HEK293 (cell line): Measurements from ENCODE around the gene HOXD1.

Experiments
- CTCF ChIA-PET: fragments of 350-600 bp; formaldehyde crosslinking; extraction: SDS; loops from one replicate; lab custom pipeline; 2021; ENCODE audit warnings: antibody characterized with exemption; lab: Yijun Ruan, JAX
- POLR2A ChIA-PET: fragments of 300-600 bp; formaldehyde crosslinking; extraction: SDS; loops from one replicate; lab custom pipeline; 2020; ENCODE audit warnings: antibody characterized with exemption, inconsistent platforms; lab: Yijun Ruan, JAX
- H3K27ac ChIP-seq: fragments of 200-500 bp; sonication (Bioruptor generic); 2 replicates; pipeline ENCODE4 v1.5.1; 2014; ENCODE audit warnings: low read depth, low read length, control low read depth, inconsistent platforms; ENCODE audit errors: extremely low read depth
- H3K36me3 ChIP-seq, 2 experiments: fragments of 200-500 bp in 1 of 2; sonication (Bioruptor generic) in 1 of 2; 1 replicate in 1 of 2; 2 replicates in 1 of 2; pipeline ENCODE4 v1.5.1; 2014 to 2017; ENCODE audit warnings: inconsistent platforms in 2 of 2, low read length in 2 of 2; ENCODE audit not compliant: control insufficient read depth in 2 of 2, insufficient read depth in 1 of 2
- H3K4me1 ChIP-seq: fragments of 200-500 bp; sonication (Bioruptor generic); 2 replicates; pipeline ENCODE4 v1.5.1; 2014; ENCODE audit warnings: mild to moderate bottlenecking, low read length, inconsistent platforms; ENCODE audit not compliant: control insufficient read depth, insufficient read depth
- H3K4me3 ChIP-seq: 2 replicates; pipeline ENCODE4 v1.5.1; 2011; ENCODE audit warnings: low read depth, mild to moderate bottlenecking, control low read depth, low read length, moderate library complexity
- H3K9me3 ChIP-seq: fragments of 200-500 bp; sonication (Bioruptor generic); 2 replicates; pipeline ENCODE4 v1.5.1; 2014; ENCODE audit warnings: low read depth, low read length, inconsistent platforms; ENCODE audit not compliant: control insufficient read depth, insufficient read depth
- KLF9 ChIP-seq: fragments of 450-650 bp; formaldehyde crosslinking; IDR thresholded peaks from 2 replicates; pipeline ENCODE4 v1.5.1; 2016; ENCODE audit warnings: missing biosample characterization, missing genetic modification characterization, low read depth
- MZF1 ChIP-seq: fragments of 450-650 bp; formaldehyde crosslinking; IDR thresholded peaks from 2 replicates; pipeline ENCODE4 v1.5.1; 2017; ENCODE audit warnings: missing biosample characterization, missing genetic modification characterization, borderline replicate concordance
- SCRT2 ChIP-seq: fragments of 450-650 bp; formaldehyde crosslinking; IDR thresholded peaks from 2 replicates; pipeline ENCODE4 v1.5.1; 2016; ENCODE audit warnings: missing biosample characterization, missing genetic modification characterization
- SP3 ChIP-seq: fragments of 450-650 bp; formaldehyde crosslinking; IDR thresholded peaks from 2 replicates; pipeline ENCODE4 v1.5.1; 2016; ENCODE audit warnings: missing biosample characterization, missing genetic modification characterization
- ZBTB10 ChIP-seq: fragments of 450-650 bp; formaldehyde crosslinking; IDR thresholded peaks from 2 replicates; pipeline ENCODE4 v1.5.1; 2016; ENCODE audit warnings: missing biosample characterization, missing genetic modification characterization
- ZBTB48 ChIP-seq: fragments of 450-650 bp; formaldehyde crosslinking; IDR thresholded peaks from 2 replicates; pipeline ENCODE4 v1.5.1; 2016; ENCODE audit warnings: missing biosample characterization, missing genetic modification characterization
- ZIC2 ChIP-seq: fragments of 450-650 bp; formaldehyde crosslinking; IDR thresholded peaks from 2 replicates; pipeline ENCODE4 v1.5.1; 2016; ENCODE audit warnings: missing biosample characterization, missing genetic modification characterization
- ZNF174 ChIP-seq: fragments of 450-650 bp; formaldehyde crosslinking; IDR thresholded peaks from 2 replicates; pipeline ENCODE4 v1.5.0; 2017; ENCODE audit warnings: missing biosample characterization, mild to moderate bottlenecking, missing genetic modification characterization
- ZNF202 ChIP-seq: fragments of 450-650 bp; formaldehyde crosslinking; IDR thresholded peaks from 2 replicates; pipeline ENCODE4 v1.5.1; 2016; ENCODE audit warnings: missing biosample characterization, missing genetic modification characterization, borderline replicate concordance
- ZNF302 ChIP-seq: fragments of 450-650 bp; formaldehyde crosslinking; IDR thresholded peaks from 2 replicates; pipeline ENCODE4 v1.5.1; 2016; ENCODE audit warnings: missing biosample characterization, missing genetic modification characterization, low read depth
- ZNF311 ChIP-seq: fragments of 450-650 bp; formaldehyde crosslinking; IDR thresholded peaks from 2 replicates; pipeline ENCODE4 v1.5.1; 2017; ENCODE audit warnings: missing biosample characterization, missing genetic modification characterization, borderline replicate concordance
- ZNF324 ChIP-seq: fragments of 450-650 bp; formaldehyde crosslinking; IDR thresholded peaks from 2 replicates; pipeline ENCODE4 v1.5.1; 2016; ENCODE audit warnings: missing biosample characterization, missing genetic modification characterization
- ZNF350 ChIP-seq: fragments of 450-650 bp; formaldehyde crosslinking; IDR thresholded peaks from 2 replicates; pipeline ENCODE4 v1.5.0; 2017; ENCODE audit warnings: missing biosample characterization, mild to moderate bottlenecking, missing genetic modification characterization
- ZNF354C ChIP-seq: fragments of 450-650 bp; formaldehyde crosslinking; IDR thresholded peaks from 2 replicates; pipeline ENCODE4 v1.5.1; 2016; ENCODE audit warnings: missing biosample characterization, missing genetic modification characterization, low read depth, borderline replicate concordance
- ZNF37A ChIP-seq: fragments of 450-650 bp; IDR thresholded peaks from 2 replicates; pipeline ENCODE4 v1.5.1; 2018; ENCODE audit warnings: missing biosample characterization, missing genetic modification characterization
- ZNF391 ChIP-seq: fragments of 450-650 bp; formaldehyde crosslinking; IDR thresholded peaks from 2 replicates; pipeline ENCODE4 v1.5.1; 2016; ENCODE audit warnings: low read depth, missing biosample characterization, missing genetic modification characterization, borderline replicate concordance
- ZNF449 ChIP-seq: fragments of 450-650 bp; formaldehyde crosslinking; IDR thresholded peaks from 2 replicates; pipeline ENCODE4 v1.5.1; 2017; ENCODE audit warnings: missing biosample characterization, mild to moderate bottlenecking, missing genetic modification characterization, moderate library complexity
- ZNF510 ChIP-seq: fragments of 450-650 bp; formaldehyde crosslinking; IDR thresholded peaks from 2 replicates; pipeline ENCODE4 v1.5.1; 2018; ENCODE audit warnings: mild to moderate bottlenecking, missing genetic modification characterization, missing biosample characterization; ENCODE audit not compliant: insufficient replicate concordance
- ZNF549 ChIP-seq: fragments of 450-650 bp; IDR thresholded peaks from 2 replicates; pipeline ENCODE4 v1.5.1; 2018; ENCODE audit warnings: missing biosample characterization, missing genetic modification characterization, mild to moderate bottlenecking, inconsistent platforms, moderate library complexity
- ZNF639 ChIP-seq: fragments of 450-650 bp; formaldehyde crosslinking; IDR thresholded peaks from 2 replicates; pipeline ENCODE4 v1.5.1; 2016; ENCODE audit warnings: missing biosample characterization, missing genetic modification characterization
- ZNF704 ChIP-seq: fragments of 450-650 bp; formaldehyde crosslinking; IDR thresholded peaks from 2 replicates; pipeline ENCODE4 v1.5.1; 2016; ENCODE audit warnings: missing biosample characterization, missing genetic modification characterization
- ZNF747 ChIP-seq: fragments of 450-650 bp; formaldehyde crosslinking; IDR thresholded peaks from 2 replicates; pipeline ENCODE4 v1.5.1; 2016; ENCODE audit warnings: missing biosample characterization, missing genetic modification characterization
- ZNF76 ChIP-seq: fragments of 450-650 bp; formaldehyde crosslinking; IDR thresholded peaks from 2 replicates; pipeline ENCODE4; 2016; ENCODE audit warnings: low read depth, missing biosample characterization, missing genetic modification characterization, borderline replicate concordance
- ZNF776 ChIP-seq: fragments of 450-650 bp; formaldehyde crosslinking; IDR thresholded peaks from 2 replicates; pipeline ENCODE4 v1.5.0; 2017; ENCODE audit warnings: missing biosample characterization, missing genetic modification characterization, borderline replicate concordance
- ZNF777 ChIP-seq: fragments of 450-650 bp; formaldehyde crosslinking; IDR thresholded peaks from 2 replicates; pipeline ENCODE4 v1.5.1; 2017; ENCODE audit warnings: missing biosample characterization, missing genetic modification characterization, borderline replicate concordance
- ZNF785 ChIP-seq: fragments of 450-650 bp; formaldehyde crosslinking; IDR thresholded peaks from 2 replicates; pipeline ENCODE4 v1.5.1; 2016; ENCODE audit warnings: missing biosample characterization, missing genetic modification characterization
- TF ChIP-seq, protein P1 (sequence below): sonication (generic); formaldehyde crosslinking; IDR thresholded peaks from 2 replicates; pipeline ENCODE4 v1.8.1; 2022; ENCODE audit warnings: mild to moderate bottlenecking, moderate library complexity, missing genetic modification reagents

HOXD1 gene

DNA sequence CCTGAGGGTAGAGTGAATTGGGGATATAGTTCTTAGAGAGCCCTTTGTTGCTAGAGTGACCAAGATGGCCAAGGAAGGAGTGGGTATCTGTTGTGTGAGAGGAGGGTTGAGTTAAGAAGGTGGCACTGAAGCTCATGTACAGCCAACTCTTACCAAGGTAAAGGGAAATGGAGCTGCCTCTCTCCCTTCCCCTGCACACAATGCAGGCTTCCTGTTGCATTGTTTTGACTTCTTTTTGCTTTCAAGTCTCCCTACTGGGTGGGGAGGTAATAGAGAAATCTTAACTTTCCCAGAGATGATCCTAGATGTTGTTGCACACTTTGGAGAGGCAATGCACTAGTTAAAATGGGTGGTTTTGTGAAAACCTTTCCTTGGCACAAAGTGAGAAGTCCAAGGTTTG, 23.8 kb downstream of the HOXD1 start:
- ChIA-PET CTCF (interaction anchor here (1.6 kb wide), 1 partner anchor 242 kb away, joined by 3 read pairs; no protein-coding TSS in a partner anchor), POLR2A (no interaction called here)
- Histone ChIP-seq H3K4me3 (no peak overlapping the region), H3K9me3 (no peaks in the 10 kb centered on the region), H3K4me1 (peaks cover 4% of the 10 kb centered on the region; the same call in 1 of the 2 replicates), H3K36me3 (no peaks in the 10 kb centered on the region), H3K27ac (no peak overlapping the region)
- no peak for TF ChIP-seq ZNF174 (tag by site-specific recombination)
- TF ChIP-seq ZNF202 = no peak
- TF ChIP-seq ZNF639 = no peak
- TF ChIP-seq ZNF354C = no peak
- TF ChIP-seq ZNF37A (tag by site-specific recombination) = no peak
- TF ChIP-seq ZNF549 (tag by site-specific recombination) = no peak
- no peak for TF ChIP-seq ZNF777 (tag by site-specific recombination)
- no peak for TF ChIP-seq ZBTB48 (tag by site-specific recombination)
- no peak for TF ChIP-seq ZNF76
- TF ChIP-seq SP3 = no peak
- no peak for TF ChIP-seq ZNF311 (tag by site-specific recombination)
- no peak for TF ChIP-seq SCRT2 (tag by site-specific recombination)
- TF ChIP-seq ZNF704 (tag by site-specific recombination) = no peak

DNA sequence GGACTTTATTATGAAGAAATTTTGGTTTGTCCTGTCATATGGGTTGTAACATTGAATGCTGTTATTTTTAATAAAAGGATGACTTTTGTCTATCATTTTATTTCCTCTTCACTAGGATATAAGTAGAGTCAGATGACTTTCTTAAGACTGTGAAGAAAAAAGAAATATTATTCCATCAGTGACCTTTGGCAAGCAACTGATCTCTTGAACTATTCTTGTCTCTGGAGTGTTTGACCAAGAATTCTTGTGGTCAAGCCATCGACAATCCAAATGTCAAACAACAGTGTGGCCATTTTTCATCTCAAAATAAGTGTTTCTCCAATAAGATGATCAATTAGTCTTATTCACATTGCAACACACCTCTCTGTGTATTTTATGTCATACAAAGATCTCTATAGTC, 24.9 kb downstream of the HOXD1 start:
- ChIA-PET POLR2A (no interaction called here), CTCF (no interaction called here)
- Histone ChIP-seq H3K4me3 (no peak overlapping the region), H3K27ac (no peak overlapping the region), H3K36me3 (no peaks in the 10 kb centered on the region), H3K9me3 (no peaks in the 10 kb centered on the region), H3K4me1 (peaks cover 4% of the 10 kb centered on the region; the same call in 1 of the 2 replicates)
- TF ChIP-seq KLF9 (no peak), MZF1 (tag by site-specific recombination) (no peak), ZNF391 (no peak), ZNF449 (tag by site-specific recombination) (no peak), ZIC2 (tag by site-specific recombination) (no peak)

- ChIA-PET CTCF (no interaction called here), POLR2A (no interaction called here)
- no peaks in the 10 kb centered on the region for H3K36me3 ChIP-seq
- no peaks in the 10 kb centered on the region for H3K9me3 ChIP-seq
- H3K27ac ChIP-seq = no peak overlapping the region
- no peak overlapping the region for H3K4me3 ChIP-seq
- H3K4me1 ChIP-seq = no peaks in the 10 kb centered on the region
- TF ChIP-seq ZNF785 (tag by site-specific recombination) (no peak), ZNF350 (no peak), ZNF302 (tag by site-specific recombination) (no peak), ZNF776 (tag by site-specific recombination) (no peak), ZNF510 (no peak), ZBTB10 (no peak), ZNF747 (tag by site-specific recombination) (no peak), ZNF324 (tag by site-specific recombination) (no peak)
- TF ChIP-seq, protein P1, sequence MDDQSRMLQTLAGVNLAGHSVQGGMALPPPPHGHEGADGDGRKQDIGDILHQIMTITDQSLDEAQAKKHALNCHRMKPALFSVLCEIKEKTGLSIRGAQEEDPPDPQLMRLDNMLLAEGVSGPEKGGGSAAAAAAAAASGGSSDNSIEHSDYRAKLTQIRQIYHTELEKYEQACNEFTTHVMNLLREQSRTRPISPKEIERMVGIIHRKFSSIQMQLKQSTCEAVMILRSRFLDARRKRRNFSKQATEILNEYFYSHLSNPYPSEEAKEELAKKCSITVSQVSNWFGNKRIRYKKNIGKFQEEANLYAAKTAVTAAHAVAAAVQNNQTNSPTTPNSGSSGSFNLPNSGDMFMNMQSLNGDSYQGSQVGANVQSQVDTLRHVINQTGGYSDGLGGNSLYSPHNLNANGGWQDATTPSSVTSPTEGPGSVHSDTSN = no peak
Measured at GRCh38 chr2:176227874-176228273, 39.4 kb downstream of the HOXD1 start.
